Measurements from ENCODE around the gene SP7.

SP7 gene

DNA sequence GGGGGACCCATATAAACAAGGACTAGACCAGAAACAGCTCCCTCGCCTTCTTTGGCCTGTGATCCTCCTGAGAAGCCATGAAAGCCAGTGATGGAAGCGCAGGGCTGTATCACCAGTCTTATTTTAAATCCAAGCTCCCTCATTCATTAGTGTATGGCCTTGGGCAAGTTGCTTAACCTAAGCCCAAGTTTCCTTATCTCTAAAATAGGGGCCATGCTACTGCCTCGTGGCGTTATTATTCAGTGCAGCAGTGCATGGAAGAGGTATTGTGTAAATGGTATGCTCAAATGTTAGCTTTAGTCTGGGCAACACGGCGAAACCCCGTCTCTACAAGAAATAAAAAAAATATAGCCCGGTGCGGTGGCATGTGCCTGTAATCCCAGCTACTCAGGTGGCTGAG is 58.2 kb downstream of the SP7 start:
- no peak for TF ChIP-seq GATA3 (IDR thresholded peaks at IDR 0.05; ENCODE audit: low read depth, low read length)

All from SH-SY5Y (cell line).